ENCODE results near the gene BRMS1L. TPM values are rescaled to one million over a fixed set of nuclear protein-coding genes. Genes with fewer than 3 reads are reported as not detected.

BRMS1L gene
- total RNA-seq, 1 donor from 2014 or later, result 20.9 TPM

GRCh38 chr14:35881280-35881679 is 55.1 kb downstream of the BRMS1L start:
- Histone ChIP-seq H3K36me3 (ENCODE audit: control insufficient read depth in 3 of 3, insufficient read depth in 3 of 3, low read length in 3 of 3) (no peaks in the 10 kb centered on the region), H3K9me3 (ENCODE audit: control insufficient read depth in 3 of 3, low read length in 3 of 3) (no peaks in the 10 kb centered on the region), H3K4me1 (ENCODE audit: control insufficient read depth in 3 of 3, insufficient read depth in 3 of 3, low read length in 3 of 3) (peaks cover 0 to 5% (median 4%) of the 10 kb centered on the region in 3 donors), H3K9ac (ENCODE audit: low read depth in 1 of 3, low read length in 3 of 3) (no peak overlapping the region), H3K4me3 (ENCODE audit: low read length in 3 of 3) (no peak overlapping the region), H3K27ac (ENCODE audit: low read depth, low read length) (no peak overlapping the region), H3K27me3 (ENCODE audit: control insufficient read depth in 3 of 3, insufficient read depth in 3 of 3, low read length in 3 of 3) (no peaks in the 10 kb centered on the region)

GRCh38 chr14:35883677-35884293 is 57.6 kb downstream of the BRMS1L start:
- Histone ChIP-seq H3K9ac (ENCODE audit: low read depth in 1 of 3, low read length in 3 of 3) (no peak overlapping the region), H3K27me3 (ENCODE audit: control insufficient read depth in 3 of 3, insufficient read depth in 3 of 3, low read length in 3 of 3) (peaks cover 0 to 4% (median 0%) of the 10 kb centered on the region in 3 donors)

GRCh38 chr14:35890308-35890707 is 64.2 kb downstream of the BRMS1L start:
- H3K4me1 ChIP-seq (ENCODE audit: control insufficient read depth in 3 of 3, insufficient read depth in 3 of 3, low read length in 3 of 3), result no peaks in the 10 kb centered on the region
- no peak overlapping the region for H3K4me3 ChIP-seq (ENCODE audit: low read length in 3 of 3)
- H3K9ac ChIP-seq (ENCODE audit: low read depth in 1 of 3, low read length in 3 of 3), result no peak overlapping the region
- peaks cover 0 to 8% (median 3%) of the 10 kb centered on the region in 3 donors for H3K9me3 ChIP-seq (ENCODE audit: control insufficient read depth in 3 of 3, low read length in 3 of 3)
- H3K27me3 ChIP-seq (ENCODE audit: control insufficient read depth in 3 of 3, insufficient read depth in 3 of 3, low read length in 3 of 3), result peaks cover 0 to 4% (median 0%) of the 10 kb centered on the region in 3 donors
- H3K36me3 ChIP-seq (ENCODE audit: control insufficient read depth in 3 of 3, insufficient read depth in 3 of 3, low read length in 3 of 3), result no peaks in the 10 kb centered on the region
- H3K27ac ChIP-seq (ENCODE audit: low read depth, low read length), result no peak overlapping the region

More at GRCh38 chr14:35883677-35884293, 57.6 kb downstream of the BRMS1L start:
- H3K36me3 ChIP-seq (ENCODE audit: control insufficient read depth in 3 of 3, insufficient read depth in 3 of 3, low read length in 3 of 3), result no peaks in the 10 kb centered on the region
- H3K4me3 ChIP-seq (ENCODE audit: low read length in 3 of 3), result no peak overlapping the region
- H3K9me3 ChIP-seq (ENCODE audit: control insufficient read depth in 3 of 3, low read length in 3 of 3), result no peaks in the 10 kb centered on the region
- peaks cover 0 to 5% (median 0%) of the 10 kb centered on the region in 3 donors for H3K4me1 ChIP-seq (ENCODE audit: control insufficient read depth in 3 of 3, insufficient read depth in 3 of 3, low read length in 3 of 3)
- H3K27ac ChIP-seq (ENCODE audit: low read depth, low read length), result no peak overlapping the region

GRCh38 chr14:35895256-35895655 is 69.1 kb downstream of the BRMS1L start:
- Histone ChIP-seq H3K36me3 (ENCODE audit: control insufficient read depth in 3 of 3, insufficient read depth in 3 of 3, low read length in 3 of 3) (no peaks in the 10 kb centered on the region), H3K4me1 (ENCODE audit: control insufficient read depth in 3 of 3, insufficient read depth in 3 of 3, low read length in 3 of 3) (no peaks in the 10 kb centered on the region), H3K27ac (ENCODE audit: low read depth, low read length) (no peak overlapping the region), H3K9me3 (ENCODE audit: control insufficient read depth in 3 of 3, low read length in 3 of 3) (peaks cover 0 to 8% (median 3%) of the 10 kb centered on the region in 3 donors), H3K4me3 (ENCODE audit: low read length in 3 of 3) (no peak overlapping the region), H3K27me3 (ENCODE audit: control insufficient read depth in 3 of 3, insufficient read depth in 3 of 3, low read length in 3 of 3) (no peaks in the 10 kb centered on the region), H3K9ac (ENCODE audit: low read depth in 1 of 3, low read length in 3 of 3) (no peak overlapping the region)

GRCh38 chr14:35897616-35898111 is 71.5 kb downstream of the BRMS1L start:
- Histone ChIP-seq H3K4me3 (ENCODE audit: low read length in 3 of 3) (no peak overlapping the region), H3K27ac (ENCODE audit: low read depth, low read length) (no peak overlapping the region), H3K27me3 (ENCODE audit: control insufficient read depth in 3 of 3, insufficient read depth in 3 of 3, low read length in 3 of 3) (no peaks in the 10 kb centered on the region), H3K9ac (ENCODE audit: low read depth in 1 of 3, low read length in 3 of 3) (no peak overlapping the region), H3K4me1 (ENCODE audit: control insufficient read depth in 3 of 3, insufficient read depth in 3 of 3, low read length in 3 of 3) (no peaks in the 10 kb centered on the region), H3K36me3 (ENCODE audit: control insufficient read depth in 3 of 3, insufficient read depth in 3 of 3, low read length in 3 of 3) (no peaks in the 10 kb centered on the region), H3K9me3 (ENCODE audit: control insufficient read depth in 3 of 3, low read length in 3 of 3) (peaks cover 0 to 8% (median 3%) of the 10 kb centered on the region in 3 donors)

GRCh38 chr14:35898217-35898775 is 72.2 kb downstream of the BRMS1L start:
- no peaks in the 10 kb centered on the region for H3K36me3 ChIP-seq (ENCODE audit: control insufficient read depth in 3 of 3, insufficient read depth in 3 of 3, low read length in 3 of 3)
- H3K4me1 ChIP-seq (ENCODE audit: control insufficient read depth in 3 of 3, insufficient read depth in 3 of 3, low read length in 3 of 3), result no peaks in the 10 kb centered on the region
- H3K27me3 ChIP-seq (ENCODE audit: control insufficient read depth in 3 of 3, insufficient read depth in 3 of 3, low read length in 3 of 3), result no peaks in the 10 kb centered on the region
- no peak overlapping the region for H3K4me3 ChIP-seq (ENCODE audit: low read length in 3 of 3)
- no peak overlapping the region for H3K9ac ChIP-seq (ENCODE audit: low read depth in 1 of 3, low read length in 3 of 3)
- no peak overlapping the region for H3K27ac ChIP-seq (ENCODE audit: low read depth, low read length)
- H3K9me3 ChIP-seq (ENCODE audit: control insufficient read depth in 3 of 3, low read length in 3 of 3), result peaks cover 0 to 8% (median 3%) of the 10 kb centered on the region in 3 donors

GRCh38 chr14:35900741-35901140 is 74.6 kb downstream of the BRMS1L start:
- no peaks in the 10 kb centered on the region for H3K27me3 ChIP-seq (ENCODE audit: control insufficient read depth in 3 of 3, insufficient read depth in 3 of 3, low read length in 3 of 3)
- no peaks in the 10 kb centered on the region for H3K36me3 ChIP-seq (ENCODE audit: control insufficient read depth in 3 of 3, insufficient read depth in 3 of 3, low read length in 3 of 3)
- H3K27ac ChIP-seq (ENCODE audit: low read depth, low read length), result no peak overlapping the region
- no peaks in the 10 kb centered on the region for H3K4me1 ChIP-seq (ENCODE audit: control insufficient read depth in 3 of 3, insufficient read depth in 3 of 3, low read length in 3 of 3)
- no peak overlapping the region for H3K9ac ChIP-seq (ENCODE audit: low read depth in 1 of 3, low read length in 3 of 3)
- no peak overlapping the region for H3K4me3 ChIP-seq (ENCODE audit: low read length in 3 of 3)
- H3K9me3 ChIP-seq (ENCODE audit: control insufficient read depth in 3 of 3, low read length in 3 of 3), result no peaks in the 10 kb centered on the region

- no peak overlapping the region for H3K27ac ChIP-seq (ENCODE audit: low read depth, low read length)
- H3K4me1 ChIP-seq (ENCODE audit: control insufficient read depth in 3 of 3, insufficient read depth in 3 of 3, low read length in 3 of 3), result no peaks in the 10 kb centered on the region
- no peak overlapping the region for H3K9ac ChIP-seq (ENCODE audit: low read depth in 1 of 3, low read length in 3 of 3)
- H3K4me3 ChIP-seq (ENCODE audit: low read length in 3 of 3), result no peak overlapping the region
- no peaks in the 10 kb centered on the region for H3K9me3 ChIP-seq (ENCODE audit: control insufficient read depth in 3 of 3, low read length in 3 of 3)
- H3K36me3 ChIP-seq (ENCODE audit: control insufficient read depth in 3 of 3, insufficient read depth in 3 of 3, low read length in 3 of 3), result no peaks in the 10 kb centered on the region
- H3K27me3 ChIP-seq (ENCODE audit: control insufficient read depth in 3 of 3, insufficient read depth in 3 of 3, low read length in 3 of 3), result no peaks in the 10 kb centered on the region
Observed at GRCh38 chr14:35909665-35910064, 83.5 kb downstream of the BRMS1L start.

- Histone ChIP-seq H3K9ac (ENCODE audit: low read depth in 1 of 3, low read length in 3 of 3) (no peak overlapping the region), H3K4me3 (ENCODE audit: low read length in 3 of 3) (no peak overlapping the region), H3K27me3 (ENCODE audit: control insufficient read depth in 3 of 3, insufficient read depth in 3 of 3, low read length in 3 of 3) (no peaks in the 10 kb centered on the region), H3K9me3 (ENCODE audit: control insufficient read depth in 3 of 3, low read length in 3 of 3) (no peaks in the 10 kb centered on the region), H3K27ac (ENCODE audit: low read depth, low read length) (no peak overlapping the region), H3K36me3 (ENCODE audit: control insufficient read depth in 3 of 3, insufficient read depth in 3 of 3, low read length in 3 of 3) (no peaks in the 10 kb centered on the region), H3K4me1 (ENCODE audit: control insufficient read depth in 3 of 3, insufficient read depth in 3 of 3, low read length in 3 of 3) (no peaks in the 10 kb centered on the region)
Observed at GRCh38 chr14:35910191-35910590, 84.1 kb downstream of the BRMS1L start.

GRCh38 chr14:35911097-35911496 is 85.0 kb downstream of the BRMS1L start:
- Histone ChIP-seq H3K4me1 (ENCODE audit: control insufficient read depth in 3 of 3, insufficient read depth in 3 of 3, low read length in 3 of 3) (no peaks in the 10 kb centered on the region), H3K36me3 (ENCODE audit: control insufficient read depth in 3 of 3, insufficient read depth in 3 of 3, low read length in 3 of 3) (no peaks in the 10 kb centered on the region), H3K27ac (ENCODE audit: low read depth, low read length) (no peak overlapping the region), H3K4me3 (ENCODE audit: low read length in 3 of 3) (no peak overlapping the region), H3K9ac (ENCODE audit: low read depth in 1 of 3, low read length in 3 of 3) (no peak overlapping the region), H3K27me3 (ENCODE audit: control insufficient read depth in 3 of 3, insufficient read depth in 3 of 3, low read length in 3 of 3) (no peaks in the 10 kb centered on the region), H3K9me3 (ENCODE audit: control insufficient read depth in 3 of 3, low read length in 3 of 3) (no peaks in the 10 kb centered on the region)

Measured in skeletal muscle tissue (tissue), 4 donors.